ENCODE data around the gene UFC1.

UFC1 gene

GRCh38 chr1:161198194-161198896 lies 44.6 kb downstream of the UFC1 start:
- TF ChIP-seq CTCF (conservative IDR thresholded peaks at IDR 0.05; ENCODE audit: low read depth, low read length): no peak
- H3K4me3 ChIP-seq (IDR thresholded peaks at IDR 0.05; ENCODE audit: insufficient read depth, low read depth, low read length): no peak overlapping the region
- no peaks in the 10 kb centered on the region; the same call in 1 of the 2 replicates for H3K27me3 ChIP-seq (ENCODE audit: insufficient read depth, low read depth)
- no peaks in the 10 kb centered on the region for H4K20me1 ChIP-seq (ENCODE audit: insufficient read depth)
- H3K9ac ChIP-seq: no peak overlapping the region
- no peaks in the 10 kb centered on the region for H3K36me3 ChIP-seq (ENCODE audit: insufficient read depth)
- no peak overlapping the region for H2AFZ ChIP-seq (ENCODE audit: low read depth)
- peaks cover 16% of the 10 kb centered on the region for H3K4me1 ChIP-seq (ENCODE audit: low read depth, poor library complexity, severe bottlenecking)
- no peak overlapping the region for H3K27ac ChIP-seq
- H3K4me2 ChIP-seq: no peak overlapping the region
- H3K79me2 ChIP-seq (ENCODE audit: insufficient read depth, low read depth): peaks cover 11% of the 10 kb centered on the region; the same call in 1 of the 2 replicates

- Histone ChIP-seq H3K36me3 (ENCODE audit: insufficient read depth) (no peaks in the 10 kb centered on the region), H3K9ac (no peak within 1 kb of the TSS), H2AFZ (ENCODE audit: low read depth) (no peak within 1 kb of the TSS), H3K79me2 (ENCODE audit: insufficient read depth, low read depth) (peaks cover 14% of the 10 kb centered on the region; the same call in 1 of the 2 replicates), H3K4me2 (no peak within 1 kb of the TSS), H3K27ac (no peak within 1 kb of the TSS), H4K20me1 (ENCODE audit: insufficient read depth) (no peaks in the 10 kb centered on the region), H3K4me1 (ENCODE audit: low read depth, poor library complexity, severe bottlenecking) (peaks cover 18% of the 10 kb centered on the region), H3K27me3 (ENCODE audit: insufficient read depth, low read depth) (no peaks in the 10 kb centered on the region; the same call in 1 of the 2 replicates), H3K4me3 (IDR thresholded peaks at IDR 0.05; ENCODE audit: insufficient read depth, low read depth, low read length) (no peak within 1 kb of the TSS)
- TF ChIP-seq CTCF (conservative IDR thresholded peaks at IDR 0.05; ENCODE audit: low read depth, low read length): no peak
Observed at GRCh38 chr1:161198897-161199431, 45.2 kb downstream of the UFC1 start, which contains the start of gene ADAMTS4. Gene ADAMTS4, minus strand, starts transcription at chr1:161199054. Its CDS starts 427 bp downstream, at chr1:161198627.

GRCh38 chr1:161199506-161200139 lies 45.8 kb downstream of the UFC1 start:
- Histone ChIP-seq H3K79me2 (ENCODE audit: insufficient read depth, low read depth) (peaks cover 14% of the 10 kb centered on the region; the same call in 1 of the 2 replicates), H3K27me3 (ENCODE audit: insufficient read depth, low read depth) (no peaks in the 10 kb centered on the region; the same call in 1 of the 2 replicates), H3K9ac (no peak overlapping the region), H2AFZ (ENCODE audit: low read depth) (no peak overlapping the region), H3K4me1 (ENCODE audit: low read depth, poor library complexity, severe bottlenecking) (peaks cover 18% of the 10 kb centered on the region), H4K20me1 (ENCODE audit: insufficient read depth) (no peaks in the 10 kb centered on the region), H3K27ac (no peak overlapping the region), H3K4me2 (no peak overlapping the region), H3K4me3 (IDR thresholded peaks at IDR 0.05; ENCODE audit: insufficient read depth, low read depth, low read length) (no peak overlapping the region), H3K36me3 (ENCODE audit: insufficient read depth) (no peaks in the 10 kb centered on the region)
- TF ChIP-seq CTCF (conservative IDR thresholded peaks at IDR 0.05; ENCODE audit: low read depth, low read length): no peak

- Histone ChIP-seq H3K27me3 (ENCODE audit: insufficient read depth, low read depth) (no peaks in the 10 kb centered on the region; the same call in 1 of the 2 replicates), H3K4me1 (ENCODE audit: low read depth, poor library complexity, severe bottlenecking) (peaks cover 18% of the 10 kb centered on the region), H3K36me3 (ENCODE audit: insufficient read depth) (no peaks in the 10 kb centered on the region), H3K4me2 (no peak overlapping the region), H3K79me2 (ENCODE audit: insufficient read depth, low read depth) (peaks cover 14% of the 10 kb centered on the region; the same call in 1 of the 2 replicates), H3K9ac (no peak overlapping the region), H2AFZ (ENCODE audit: low read depth) (peak overlapping the region; percentile 94; the same call in 1 of the 2 replicates), H4K20me1 (ENCODE audit: insufficient read depth) (no peaks in the 10 kb centered on the region), H3K27ac (no peak overlapping the region), H3K4me3 (IDR thresholded peaks at IDR 0.05; ENCODE audit: insufficient read depth, low read depth, low read length) (no peak overlapping the region)
- TF ChIP-seq CTCF (conservative IDR thresholded peaks at IDR 0.05; ENCODE audit: low read depth, low read length): no peak
Observed at GRCh38 chr1:161200421-161200991, 46.7 kb downstream of the UFC1 start.

Data from KMS-11 (cell line).